ENCODE results near the gene GALNT14. TPM values are rescaled to one million over a fixed set of nuclear protein-coding genes. Genes with fewer than 3 reads are reported as not detected.

Gene GALNT14
- total RNA-seq, 1 donor from 2014 or later, result 2.1 TPM

DNA sequence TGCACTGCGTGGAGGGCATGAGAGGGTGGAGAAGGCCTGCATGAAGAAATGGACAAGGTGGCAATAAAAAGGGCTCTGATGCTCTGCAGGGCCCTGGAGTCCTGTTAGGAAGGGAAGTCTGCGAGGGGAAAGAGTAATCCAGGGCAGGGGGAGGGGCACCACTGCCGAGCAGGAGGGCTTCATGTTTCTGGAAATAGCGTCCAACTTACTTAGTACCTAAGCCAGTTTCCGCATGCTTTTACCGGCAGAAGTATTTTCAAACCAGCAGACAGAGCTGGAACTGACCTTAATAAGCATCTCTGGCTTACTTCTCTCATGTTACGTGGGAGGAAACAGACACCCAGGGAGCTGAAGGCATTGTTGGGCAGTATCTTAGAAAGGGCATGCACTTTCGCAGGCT is 156.7 kb downstream of the GALNT14 start:
- TF ChIP-seq, protein P1, sequence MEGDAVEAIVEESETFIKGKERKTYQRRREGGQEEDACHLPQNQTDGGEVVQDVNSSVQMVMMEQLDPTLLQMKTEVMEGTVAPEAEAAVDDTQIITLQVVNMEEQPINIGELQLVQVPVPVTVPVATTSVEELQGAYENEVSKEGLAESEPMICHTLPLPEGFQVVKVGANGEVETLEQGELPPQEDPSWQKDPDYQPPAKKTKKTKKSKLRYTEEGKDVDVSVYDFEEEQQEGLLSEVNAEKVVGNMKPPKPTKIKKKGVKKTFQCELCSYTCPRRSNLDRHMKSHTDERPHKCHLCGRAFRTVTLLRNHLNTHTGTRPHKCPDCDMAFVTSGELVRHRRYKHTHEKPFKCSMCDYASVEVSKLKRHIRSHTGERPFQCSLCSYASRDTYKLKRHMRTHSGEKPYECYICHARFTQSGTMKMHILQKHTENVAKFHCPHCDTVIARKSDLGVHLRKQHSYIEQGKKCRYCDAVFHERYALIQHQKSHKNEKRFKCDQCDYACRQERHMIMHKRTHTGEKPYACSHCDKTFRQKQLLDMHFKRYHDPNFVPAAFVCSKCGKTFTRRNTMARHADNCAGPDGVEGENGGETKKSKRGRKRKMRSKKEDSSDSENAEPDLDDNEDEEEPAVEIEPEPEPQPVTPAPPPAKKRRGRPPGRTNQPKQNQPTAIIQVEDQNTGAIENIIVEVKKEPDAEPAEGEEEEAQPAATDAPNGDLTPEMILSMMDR (IDR thresholded peaks at IDR 0.05; ENCODE audit: insufficient read depth, low read depth, low read length), result no peak
- no peak for TF ChIP-seq EZH2 (IDR thresholded peaks at IDR 0.05; ENCODE audit: insufficient read depth, low read length)
- no peak overlapping the region for H3K4me2 ChIP-seq (ENCODE audit: low read length)
- FAIRE-seq (no peak), DNase-seq (ENCODE audit: low read depth) (no peak)
- no peaks in the 10 kb centered on the region for H3K27me3 ChIP-seq (ENCODE audit: insufficient read depth, low read length)
- no peaks in the 10 kb centered on the region for H3K36me3 ChIP-seq (ENCODE audit: insufficient read depth, low read length)
- H3K9ac ChIP-seq (ENCODE audit: low read length), result no peak overlapping the region
- H2AFZ ChIP-seq (ENCODE audit: low read depth, low read length), result no peak overlapping the region
- peaks cover under 1% of the 10 kb centered on the region for H3K9me3 ChIP-seq (ENCODE audit: insufficient read depth, low read depth, low read length)
- no peaks in the 10 kb centered on the region for H4K20me1 ChIP-seq (ENCODE audit: insufficient read depth, low read length)
- no peak overlapping the region for H3K4me3 ChIP-seq (ENCODE audit: insufficient read depth, low read depth, low read length)
- peaks cover 5% of the 10 kb centered on the region for H3K4me1 Mint-ChIP-seq (ENCODE audit: low read depth, unreplicated experiment)
- peaks cover 12% of the 10 kb centered on the region for H3K27me3 Mint-ChIP-seq (ENCODE audit: low read depth, unreplicated experiment)
- H3K27ac ChIP-seq (ENCODE audit: low read depth, low read length), result no peak overlapping the region
- H3K9me3 Mint-ChIP-seq (ENCODE audit: unreplicated experiment), result no peaks in the 10 kb centered on the region
- H3K4me1 ChIP-seq (ENCODE audit: insufficient read depth, low read length), result no peaks in the 10 kb centered on the region
- no peaks in the 10 kb centered on the region for H3K79me2 ChIP-seq (ENCODE audit: insufficient read depth, low read length)
- no peak overlapping the region for H3K27ac Mint-ChIP-seq (ENCODE audit: unreplicated experiment)
- H3K36me3 Mint-ChIP-seq (ENCODE audit: low read depth, unreplicated experiment), result no peaks in the 10 kb centered on the region
- no peak overlapping the region for H3K4me3 Mint-ChIP-seq (ENCODE audit: unreplicated experiment)

DNA sequence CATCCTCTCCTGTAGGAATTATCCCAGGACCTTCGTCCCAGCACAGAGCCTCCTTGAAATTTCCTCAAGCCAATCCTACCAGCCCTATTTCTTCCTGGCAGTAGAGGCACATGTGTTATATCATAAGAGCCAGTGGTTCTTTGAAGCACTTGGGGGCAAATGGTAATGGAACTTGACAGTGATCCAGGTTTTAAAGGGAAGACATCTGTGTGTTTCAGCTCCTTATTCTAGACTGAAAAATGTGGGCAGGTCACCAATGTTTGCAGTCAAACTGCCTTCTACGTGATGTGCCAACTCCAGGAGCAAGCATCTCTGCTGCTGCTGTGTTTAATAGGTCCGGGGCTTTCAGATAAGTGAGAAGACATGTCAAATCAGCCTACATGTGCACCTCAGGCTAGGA is 157.1 kb downstream of the GALNT14 start:
- H3K79me2 ChIP-seq (ENCODE audit: insufficient read depth, low read length), result no peaks in the 10 kb centered on the region
- Mint-ChIP-seq H3K27ac (ENCODE audit: unreplicated experiment) (no peak overlapping the region), H3K27me3 (ENCODE audit: low read depth, unreplicated experiment) (peaks cover 12% of the 10 kb centered on the region), H3K4me1 (ENCODE audit: low read depth, unreplicated experiment) (peaks cover 5% of the 10 kb centered on the region), H3K9me3 (ENCODE audit: unreplicated experiment) (no peaks in the 10 kb centered on the region), H3K36me3 (ENCODE audit: low read depth, unreplicated experiment) (no peaks in the 10 kb centered on the region), H3K4me3 (ENCODE audit: unreplicated experiment) (no peak overlapping the region)
- no peak overlapping the region for H3K4me3 ChIP-seq (ENCODE audit: insufficient read depth, low read depth, low read length)
- no peaks in the 10 kb centered on the region for H3K4me1 ChIP-seq (ENCODE audit: insufficient read depth, low read length)
- no peaks in the 10 kb centered on the region for H3K36me3 ChIP-seq (ENCODE audit: insufficient read depth, low read length)
- H2AFZ ChIP-seq (ENCODE audit: low read depth, low read length), result no peak overlapping the region
- H3K27ac ChIP-seq (ENCODE audit: low read depth, low read length), result no peak overlapping the region
- no peaks in the 10 kb centered on the region for H3K27me3 ChIP-seq (ENCODE audit: insufficient read depth, low read length)
- no peaks in the 10 kb centered on the region for H3K9me3 ChIP-seq (ENCODE audit: insufficient read depth, low read depth, low read length)
- no peak overlapping the region for H3K4me2 ChIP-seq (ENCODE audit: low read length)
- H3K9ac ChIP-seq (ENCODE audit: low read length), result no peak overlapping the region
- TF ChIP-seq, protein P1 (IDR thresholded peaks at IDR 0.05; ENCODE audit: insufficient read depth, low read depth, low read length), result no peak
- no peak for TF ChIP-seq EZH2 (IDR thresholded peaks at IDR 0.05; ENCODE audit: insufficient read depth, low read length)
- FAIRE-seq (no peak), DNase-seq (ENCODE audit: low read depth) (no peak)
- H4K20me1 ChIP-seq (ENCODE audit: insufficient read depth, low read length), result no peaks in the 10 kb centered on the region

DNA sequence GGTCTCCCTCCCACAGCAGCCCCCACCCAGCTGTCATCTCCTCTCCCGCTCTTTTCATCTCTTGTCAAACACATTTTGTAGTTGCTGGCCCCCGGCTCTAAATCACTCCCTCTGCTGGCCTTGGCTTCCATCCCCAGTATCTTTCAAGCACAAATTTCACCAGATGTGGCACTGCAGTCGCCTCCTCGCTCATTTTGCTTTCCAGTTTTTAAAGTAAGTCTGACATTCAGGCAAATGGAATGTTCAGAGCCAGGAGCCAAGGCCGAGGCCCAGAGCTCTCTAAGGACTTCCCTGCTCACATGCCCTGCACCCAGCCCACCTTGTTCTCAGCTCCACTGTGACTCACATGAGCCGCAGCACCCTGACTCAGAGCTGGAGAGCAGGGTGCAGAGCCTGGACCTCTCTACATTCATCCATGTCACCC is 158.4 kb downstream of the GALNT14 start:
- H3K9me3 ChIP-seq (ENCODE audit: insufficient read depth, low read depth, low read length), result no peaks in the 10 kb centered on the region
- H3K27me3 Mint-ChIP-seq (ENCODE audit: low read depth, unreplicated experiment), result peaks cover 10% of the 10 kb centered on the region
- no peaks in the 10 kb centered on the region for H3K9me3 Mint-ChIP-seq (ENCODE audit: unreplicated experiment)
- no peak overlapping the region for H3K4me3 Mint-ChIP-seq (ENCODE audit: unreplicated experiment)
- no peaks in the 10 kb centered on the region for H4K20me1 ChIP-seq (ENCODE audit: insufficient read depth, low read length)
- TF ChIP-seq, protein P1 (IDR thresholded peaks at IDR 0.05; ENCODE audit: insufficient read depth, low read depth, low read length), result peak; percentile 13
- no peak for TF ChIP-seq EZH2 (IDR thresholded peaks at IDR 0.05; ENCODE audit: insufficient read depth, low read length)
- H3K27ac ChIP-seq (ENCODE audit: low read depth, low read length), result no peak overlapping the region
- H3K4me2 ChIP-seq (ENCODE audit: low read length), result no peak overlapping the region
- H3K36me3 Mint-ChIP-seq (ENCODE audit: low read depth, unreplicated experiment), result no peaks in the 10 kb centered on the region
- H3K4me1 Mint-ChIP-seq (ENCODE audit: low read depth, unreplicated experiment), result peaks cover 5% of the 10 kb centered on the region
- DNase-seq (ENCODE audit: low read depth), result peak; percentile 33
- H3K79me2 ChIP-seq (ENCODE audit: insufficient read depth, low read length), result no peaks in the 10 kb centered on the region
- no peak overlapping the region for H2AFZ ChIP-seq (ENCODE audit: low read depth, low read length)
- H3K4me3 ChIP-seq (ENCODE audit: insufficient read depth, low read depth, low read length), result no peak overlapping the region
- no peak overlapping the region for H3K9ac ChIP-seq (ENCODE audit: low read length)
- H3K27ac Mint-ChIP-seq (ENCODE audit: unreplicated experiment), result no peak overlapping the region
- H3K27me3 ChIP-seq (ENCODE audit: insufficient read depth, low read length), result no peaks in the 10 kb centered on the region
- H3K4me1 ChIP-seq (ENCODE audit: insufficient read depth, low read length), result no peaks in the 10 kb centered on the region
- H3K36me3 ChIP-seq (ENCODE audit: insufficient read depth, low read length), result no peaks in the 10 kb centered on the region
- FAIRE-seq, result peak; percentile 63
